ENCODE data around the gene GPR31. TPM values are rescaled to one million over a fixed set of nuclear protein-coding genes. Genes with fewer than 3 reads are reported as not detected.

Gene GPR31
- total RNA-seq, 1 donor from 2014 or later, result not detected

GRCh38 chr6:167113047-167113754, 44.6 kb downstream of the GPR31 start:
- intact Hi-C loops (cut with DNase I), result no loop called here
- Histone ChIP-seq H3K27me3 (ENCODE audit: low read depth) (peaks cover 7% of the 10 kb centered on the region), H3K4me1 (no peaks in the 10 kb centered on the region), H3K4me3 (no peak overlapping the region), H3K27ac (no peak overlapping the region), H3K36me3 (no peaks in the 10 kb centered on the region), H3K9me3 (no peaks in the 10 kb centered on the region)
- ATAC-seq, result no peak
- no peak for TF ChIP-seq CTCF (IDR thresholded peaks at IDR 0.05)
- DNase-seq, result no peak

- Histone ChIP-seq H3K4me1 (no peaks in the 10 kb centered on the region), H3K27ac (no peak overlapping the region), H3K27me3 (ENCODE audit: low read depth) (peaks cover 7% of the 10 kb centered on the region), H3K36me3 (no peaks in the 10 kb centered on the region), H3K4me3 (peak overlapping the region; percentile 14), H3K9me3 (no peaks in the 10 kb centered on the region)
- intact Hi-C loops (cut with DNase I), result no loop called here
- ATAC-seq (no peak), DNase-seq (no peak)
- TF ChIP-seq CTCF (IDR thresholded peaks at IDR 0.05), result no peak
Observed at GRCh38 chr6:167112421-167112820, 45.4 kb downstream of the GPR31 start.

- no peak overlapping the region for H3K27ac ChIP-seq
- no peak overlapping the region for H3K4me3 ChIP-seq
- H3K9me3 ChIP-seq, result no peaks in the 10 kb centered on the region
- H3K27me3 ChIP-seq (ENCODE audit: low read depth), result peaks cover 5% of the 10 kb centered on the region
- no peaks in the 10 kb centered on the region for H3K4me1 ChIP-seq
- no peak for TF ChIP-seq CTCF (IDR thresholded peaks at IDR 0.05)
- DNase-seq (no peak), ATAC-seq (no peak)
- H3K36me3 ChIP-seq, result no peaks in the 10 kb centered on the region
- intact Hi-C loops (cut with DNase I), result no loop called here
Observed at GRCh38 chr6:167111597-167111996, 46.2 kb downstream of the GPR31 start.

GRCh38 chr6:167109651-167110050, 48.1 kb downstream of the GPR31 start:
- H3K27me3 ChIP-seq (ENCODE audit: low read depth), result no peaks in the 10 kb centered on the region
- H3K27ac ChIP-seq, result no peak overlapping the region
- DNase-seq (no peak), ATAC-seq (no peak)
- no peaks in the 10 kb centered on the region for H3K9me3 ChIP-seq
- no peak for TF ChIP-seq CTCF (IDR thresholded peaks at IDR 0.05)
- H3K4me3 ChIP-seq, result no peak overlapping the region
- H3K4me1 ChIP-seq, result no peaks in the 10 kb centered on the region
- intact Hi-C loops (cut with DNase I), result no loop called here
- H3K36me3 ChIP-seq, result no peaks in the 10 kb centered on the region

GRCh38 chr6:167108278-167108677, 49.5 kb downstream of the GPR31 start:
- H3K27me3 ChIP-seq (ENCODE audit: low read depth), result no peaks in the 10 kb centered on the region
- H3K4me3 ChIP-seq, result no peak overlapping the region
- intact Hi-C loops (cut with DNase I), result no loop called here
- H3K27ac ChIP-seq, result no peak overlapping the region
- ATAC-seq, result no peak
- no peak for TF ChIP-seq CTCF (IDR thresholded peaks at IDR 0.05)
- no peaks in the 10 kb centered on the region for H3K9me3 ChIP-seq
- no peaks in the 10 kb centered on the region for H3K4me1 ChIP-seq
- no peaks in the 10 kb centered on the region for H3K36me3 ChIP-seq
- no peak for DNase-seq
